ENCODE measurements around the gene TBATA.

Gene TBATA

DNA sequence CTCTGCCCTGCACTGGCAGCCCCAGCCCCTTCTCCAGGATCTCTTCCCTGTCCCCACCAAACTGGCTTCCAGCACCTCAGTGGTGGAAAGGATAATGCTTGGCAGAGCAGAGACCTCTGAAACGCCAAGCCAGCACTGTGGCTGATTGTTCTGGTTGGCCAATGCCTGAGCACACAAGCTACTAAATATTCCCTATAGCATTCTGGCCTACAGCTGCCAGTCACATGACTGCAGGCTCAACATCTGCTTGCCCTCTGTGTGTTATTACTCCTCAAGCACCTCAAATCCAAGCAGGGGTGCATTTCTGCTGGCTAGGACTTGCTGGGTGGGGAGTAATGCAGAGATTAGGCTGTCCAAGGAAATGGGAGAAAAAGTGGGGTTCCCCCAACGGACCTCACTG is 6.1 kb downstream of the TBATA start:
- no peak for TF ChIP-seq CTCF (IDR thresholded peaks at IDR 0.05)
- Histone ChIP-seq H3K27ac (no peak overlapping the region), H3K4me3 (no peak overlapping the region)
- DNase-seq (ENCODE audit: low spot score), result peak; percentile 64

DNA sequence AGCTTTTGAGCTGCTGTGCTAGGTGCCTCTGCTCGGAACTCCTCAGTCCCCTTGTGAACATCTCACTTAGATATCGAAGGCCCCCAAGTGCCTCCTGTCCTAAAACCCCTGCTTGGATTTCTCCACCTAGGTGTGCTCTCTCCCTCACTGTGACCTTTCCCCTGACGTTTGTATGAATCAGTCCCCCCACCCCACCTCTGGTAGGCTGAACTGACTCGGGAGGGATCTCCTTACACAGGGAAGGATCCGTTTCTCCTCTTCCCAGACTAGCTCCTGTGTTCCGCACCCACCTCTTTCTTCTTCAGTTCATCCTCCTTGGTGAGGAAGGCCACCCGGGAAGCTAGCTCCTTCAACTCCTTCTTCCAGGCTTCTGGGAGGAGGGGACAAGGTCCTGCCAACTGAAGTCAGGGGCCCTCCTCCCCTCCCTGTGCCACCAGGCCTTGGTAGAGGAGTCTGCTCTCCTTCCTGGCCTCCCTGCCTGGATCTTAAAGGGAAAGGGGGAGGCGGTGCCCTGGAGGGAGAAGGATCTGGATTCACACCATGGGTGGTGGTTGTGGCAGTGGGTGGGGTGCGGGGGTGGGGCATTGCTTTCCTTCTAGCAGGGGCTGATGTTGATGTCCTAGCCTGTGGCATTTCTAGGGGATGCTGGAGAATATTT is 6.8 kb downstream of the TBATA start:
- no peak for TF ChIP-seq CTCF (IDR thresholded peaks at IDR 0.05)
- H3K27ac ChIP-seq, result no peak overlapping the region
- no peak overlapping the region for H3K4me3 ChIP-seq
- peak; percentile 69 for DNase-seq (ENCODE audit: low spot score)

- TF ChIP-seq CTCF (IDR thresholded peaks at IDR 0.05), result no peak
- no peak overlapping the region for H3K4me3 ChIP-seq
- peak; percentile 61 for DNase-seq (ENCODE audit: low spot score)
- H3K27ac ChIP-seq, result no peak overlapping the region
These were observed 7.9 kb downstream of the TBATA start for GRCh38 chr10:70777063-70777875.

GRCh38 chr10:70776455-70777005 is 8.6 kb downstream of the TBATA start:
- DNase-seq (ENCODE audit: low spot score), result no peak
- no peak overlapping the region for H3K27ac ChIP-seq
- no peak for TF ChIP-seq CTCF (IDR thresholded peaks at IDR 0.05)

GRCh38 chr10:70775679-70776454 is 9.3 kb downstream of the TBATA start:
- H3K4me3 ChIP-seq, result no peak overlapping the region
- no peak for TF ChIP-seq CTCF (IDR thresholded peaks at IDR 0.05)
- H3K27ac ChIP-seq, result no peak overlapping the region
- DNase-seq (ENCODE audit: low spot score), result peak; percentile 71

More at GRCh38 chr10:70776455-70777005, 8.6 kb downstream of the TBATA start:
- H3K4me3 ChIP-seq, result no peak overlapping the region

- DNase-seq (ENCODE audit: low spot score), result peak; percentile 58
- no peak for TF ChIP-seq CTCF (IDR thresholded peaks at IDR 0.05)
- Histone ChIP-seq H3K4me3 (no peak overlapping the region), H3K27ac (no peak overlapping the region)
These were observed 10.1 kb downstream of the TBATA start for GRCh38 chr10:70774810-70775678.
